Right atrium auricular region (tissue), 2 donors: ENCODE measurements around the gene CLRN2. TPM values are rescaled to one million over a fixed set of nuclear protein-coding genes. Genes with fewer than 3 reads are reported as not detected.

Source experiments
- DNase-seq: peaks from one replicate; pipeline ENCODE4 v3.0.0-alpha.2; 2019; ENCODE audit warnings: low spot score
- H3K27ac ChIP-seq, 2 donors: fragments of 200-600 bp; sonication (generic); 1 replicate in 1 of 2; 2 replicates in 1 of 2; pipeline ENCODE4 v1.5.1; 2016 to 2019
- H3K27me3 ChIP-seq, 2 donors: fragments of 200-600 bp; sonication (generic); one replicate each; pipeline versions ENCODE4 v1.5.1 to v1.6.0; 2017 to 2019
- H3K36me3 ChIP-seq: fragments of 200-600 bp; sonication (generic); one replicate; pipeline ENCODE4 v1.5.1; 2016
- H3K4me1 ChIP-seq, 2 donors: fragments of 200-600 bp; sonication (generic); one replicate each; pipeline versions ENCODE4 v1.5.1 to v1.6.0; 2017 to 2019
- H3K4me3 ChIP-seq, 2 donors: fragments of 200-600 bp; sonication (generic); 1 replicate in 1 of 2; 2 replicates in 1 of 2; pipeline ENCODE4 v1.5.1; 2017 to 2019; ENCODE audit warnings: mild to moderate bottlenecking in 1 of 2, moderate library complexity in 1 of 2
- H3K9me3 ChIP-seq, 2 donors: fragments of 200-600 bp; sonication (generic); one replicate each; pipeline ENCODE4 v1.5.1; 2019
- CTCF ChIP-seq, 2 donors: fragments of 200-600 bp; sonication (generic); IDR thresholded peaks; one replicate each; pipeline ENCODE4 v1.5.1; 2019; ENCODE audit warnings: antibody characterized with exemption in 2 of 2
- total RNA-seq, 2 donors: library from RNA; depleted of rRNA; stranded (reverse); fragments of >200 nt; gene quantifications; one replicate each; pipeline ENCODE4 v1.1.0, GENCODE V29; 2016

CLRN2 gene
- total RNA-seq, 2 donors from 2014 or later = not detected

DNA sequence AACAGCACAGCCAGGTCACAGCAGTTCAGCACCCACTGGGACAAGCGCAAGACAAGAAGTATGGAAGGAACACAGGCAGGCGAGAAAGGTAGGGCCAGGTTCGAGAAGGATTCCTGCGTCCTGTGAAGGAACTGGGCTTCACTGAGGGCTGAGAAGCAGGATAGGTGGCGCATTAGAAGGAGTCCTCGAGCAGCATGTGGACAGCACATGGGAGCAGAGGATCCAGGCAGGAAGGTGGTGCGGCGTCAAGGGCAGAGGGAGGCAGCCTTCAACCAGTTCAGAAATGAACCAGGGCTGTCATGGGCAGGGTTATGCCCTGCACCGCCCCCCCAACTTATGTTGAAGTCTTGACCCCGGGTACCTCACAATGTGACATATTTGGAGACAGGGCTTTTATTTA lies 31.3 kb downstream of the CLRN2 start:
- no peak overlapping the region for H3K27ac ChIP-seq
- no peaks in the 10 kb centered on the region for H3K4me1 ChIP-seq
- DNase-seq = no peak
- H3K36me3 ChIP-seq = no peaks in the 10 kb centered on the region
- H3K9me3 ChIP-seq = no peaks in the 10 kb centered on the region
- TF ChIP-seq CTCF (IDR thresholded peaks at IDR 0.05) = no peak
- H3K27me3 ChIP-seq = no peaks in the 10 kb centered on the region
- H3K4me3 ChIP-seq = no peak overlapping the region

- no peak for DNase-seq
- H3K27ac ChIP-seq = no peak overlapping the region
- TF ChIP-seq CTCF (IDR thresholded peaks at IDR 0.05) = no peak
These were observed 31.7 kb downstream of the CLRN2 start for GRCh38 chr4:17546678-17547077.

GRCh38 chr4:17550549-17550948 lies 35.6 kb downstream of the CLRN2 start:
- no peaks in the 10 kb centered on the region for H3K36me3 ChIP-seq
- H3K27me3 ChIP-seq = no peaks in the 10 kb centered on the region
- no peak for TF ChIP-seq CTCF (IDR thresholded peaks at IDR 0.05)
- H3K4me3 ChIP-seq = no peak overlapping the region
- no peak for DNase-seq
- no peak overlapping the region for H3K27ac ChIP-seq
- H3K9me3 ChIP-seq = no peaks in the 10 kb centered on the region
- H3K4me1 ChIP-seq = no peaks in the 10 kb centered on the region

More at GRCh38 chr4:17546678-17547077, 31.7 kb downstream of the CLRN2 start:
- H3K36me3 ChIP-seq = no peaks in the 10 kb centered on the region
- no peaks in the 10 kb centered on the region for H3K9me3 ChIP-seq
- no peaks in the 10 kb centered on the region for H3K27me3 ChIP-seq
- H3K4me1 ChIP-seq = no peaks in the 10 kb centered on the region
- H3K4me3 ChIP-seq = no peak overlapping the region

DNA sequence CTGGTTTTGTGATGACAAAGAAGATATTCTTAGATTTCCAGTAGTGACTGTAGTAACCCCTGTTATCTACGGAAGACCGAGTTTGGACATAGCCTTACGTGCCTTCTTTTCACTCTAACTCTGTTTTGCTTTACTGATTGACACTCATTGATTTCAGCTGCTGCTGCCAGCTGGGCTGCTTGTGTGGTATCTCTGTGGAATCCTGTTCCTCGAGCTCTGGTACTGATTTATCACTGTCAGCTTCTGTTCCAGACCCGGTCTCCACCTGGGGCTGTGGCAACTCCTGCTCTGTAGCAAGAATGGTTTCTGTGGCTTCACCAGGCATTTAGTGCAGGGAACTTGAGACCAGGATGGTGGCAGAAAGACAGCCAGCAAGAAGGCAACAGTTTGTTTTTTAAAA lies 37.5 kb downstream of the CLRN2 start:
- Histone ChIP-seq H3K36me3 (no peaks in the 10 kb centered on the region), H3K27ac (no peak overlapping the region), H3K4me1 (no peaks in the 10 kb centered on the region), H3K4me3 (no peak overlapping the region), H3K27me3 (no peaks in the 10 kb centered on the region), H3K9me3 (no peaks in the 10 kb centered on the region)
- DNase-seq = no peak
- no peak for TF ChIP-seq CTCF (IDR thresholded peaks at IDR 0.05)

GRCh38 chr4:17554568-17554967 lies 39.6 kb downstream of the CLRN2 start:
- H3K36me3 ChIP-seq = no peaks in the 10 kb centered on the region
- H3K4me1 ChIP-seq = no peaks in the 10 kb centered on the region
- TF ChIP-seq CTCF (IDR thresholded peaks at IDR 0.05) = no peak
- H3K9me3 ChIP-seq = no peaks in the 10 kb centered on the region
- no peak overlapping the region for H3K27ac ChIP-seq
- H3K27me3 ChIP-seq = no peaks in the 10 kb centered on the region
- no peak for DNase-seq
- no peak overlapping the region for H3K4me3 ChIP-seq

DNA sequence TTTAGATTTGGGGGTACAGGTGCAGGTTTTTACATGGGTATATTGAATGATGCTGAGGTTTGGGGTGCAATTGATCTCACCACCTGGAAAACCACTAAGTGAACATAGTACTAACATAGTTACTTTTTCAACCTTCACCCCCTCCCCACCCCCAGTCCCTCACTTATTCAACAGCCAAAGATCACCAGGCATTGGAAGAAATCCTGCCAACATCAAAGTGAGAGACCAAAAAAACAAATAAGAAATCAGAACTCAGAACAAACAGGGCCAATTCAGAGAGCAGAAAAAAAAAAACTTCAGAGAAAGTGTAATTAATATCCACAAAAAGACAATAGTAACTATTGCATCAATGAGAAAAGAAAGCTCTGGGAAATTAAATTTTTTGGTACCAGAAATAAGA lies 41.5 kb downstream of the CLRN2 start:
- Histone ChIP-seq H3K36me3 (no peaks in the 10 kb centered on the region), H3K4me1 (no peaks in the 10 kb centered on the region), H3K27ac (no peak overlapping the region), H3K27me3 (no peaks in the 10 kb centered on the region), H3K9me3 (no peaks in the 10 kb centered on the region), H3K4me3 (no peak overlapping the region)
- no peak for DNase-seq
- no peak for TF ChIP-seq CTCF (IDR thresholded peaks at IDR 0.05)
